ENCODE data around the gene TRIM32.

GRCh38 chr9:116654059-116654355, 33.1 kb upstream of the TRIM32 start:
- TF ChIP-seq RNF2 (conservative IDR thresholded peaks at IDR 0.05; ENCODE audit: low read depth), result no peak
- TF ChIP-seq ZNF780A (CRISPR knock-in tag; IDR thresholded peaks at IDR 0.05), result no peak
- no peak for TF ChIP-seq MAFK (conservative IDR thresholded peaks at IDR 0.05 in 1 of 2, IDR thresholded peaks at IDR 0.05 in 1 of 2; ENCODE audit: low read length in 2 of 2)
